Fibroblast of upper back skin (primary cell): Measurements from ENCODE around the gene IL15.

Experiments
- DNase-seq: peaks from one replicate; pipeline ENCODE4 v3.0.0-alpha.2; 2013

The IL15 gene

GRCh38 chr4:141705747-141706377 lies 69.5 kb downstream of the IL15 start:
- DNase-seq, result no peak

GRCh38 chr4:141706445-141706844 lies 70.1 kb downstream of the IL15 start:
- DNase-seq, result no peak

GRCh38 chr4:141711211-141711610 lies 74.8 kb downstream of the IL15 start:
- DNase-seq, result peak; percentile 44

DNA sequence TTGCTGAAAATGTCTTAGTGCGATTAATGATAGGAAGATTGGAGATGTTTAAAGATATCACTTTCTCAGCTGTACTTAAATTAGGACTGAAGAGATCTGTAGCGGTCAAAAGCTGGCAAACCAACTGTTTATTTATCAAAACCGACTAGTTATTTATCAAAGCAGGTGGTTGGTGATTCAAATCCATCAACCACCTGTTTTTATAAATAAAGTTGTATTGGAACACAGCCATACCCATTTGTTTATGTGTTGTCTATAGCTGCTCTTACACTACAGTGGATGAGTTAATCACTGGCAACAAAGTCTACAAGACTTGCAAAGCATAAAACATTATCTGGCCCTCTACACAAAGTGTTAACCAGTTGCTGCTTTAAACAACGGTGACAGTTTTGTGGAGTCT lies 76.8 kb downstream of the IL15 start:
- DNase-seq, result no peak

DNA sequence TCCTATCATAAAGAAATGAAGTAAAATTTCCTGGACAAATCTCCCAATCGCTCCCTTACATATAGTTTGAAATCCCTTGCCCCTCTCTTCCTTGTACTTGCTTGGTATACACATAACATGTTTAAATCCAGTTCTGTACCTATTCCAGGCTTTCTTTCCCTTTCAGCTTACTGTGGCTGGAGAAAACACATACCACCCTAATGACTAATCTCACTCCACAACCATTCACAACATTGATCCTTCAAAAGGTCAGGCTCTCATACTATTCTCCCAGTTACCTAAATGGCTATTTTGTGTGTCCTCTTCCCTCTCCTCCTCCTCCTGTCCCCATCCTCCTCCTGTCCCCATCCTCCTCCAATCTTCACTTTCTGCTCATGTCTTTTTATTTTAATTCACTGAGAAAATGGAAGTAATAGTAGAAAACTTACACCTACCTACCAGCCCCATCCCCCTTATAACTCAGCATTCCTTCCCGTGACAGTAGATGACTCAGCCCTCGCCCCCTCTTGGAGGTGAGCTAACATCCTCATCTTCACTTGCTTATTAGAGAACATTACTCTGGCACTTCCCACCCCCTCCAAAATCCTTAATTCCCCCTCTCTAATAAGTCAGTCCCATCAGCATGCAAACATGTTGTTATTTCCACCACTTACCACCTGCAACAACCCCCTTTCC lies 77.5 kb downstream of the IL15 start:
- DNase-seq, result peak; percentile 78

- no peak for DNase-seq
These were observed 83.2 kb downstream of the IL15 start for GRCh38 chr4:141719585-141719984.

DNA sequence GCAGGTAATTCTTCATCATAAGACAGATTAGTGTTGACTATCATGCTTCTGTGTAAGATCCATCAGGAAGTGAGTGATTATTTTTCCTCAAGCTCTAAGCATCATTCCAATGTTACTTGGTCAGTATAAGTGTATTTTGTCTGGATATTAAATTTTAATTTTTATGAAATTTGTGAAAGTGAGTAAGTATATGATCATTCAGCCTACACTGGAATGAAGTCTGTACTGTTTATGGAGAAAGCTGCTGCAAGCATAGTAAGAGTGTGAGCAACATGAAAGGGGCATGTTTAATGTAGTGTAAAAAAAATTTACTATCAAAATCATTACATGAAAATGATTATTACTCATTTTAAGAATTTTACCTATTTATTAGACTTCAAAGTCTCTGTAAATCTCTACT lies 84.8 kb downstream of the IL15 start:
- DNase-seq, result no peak

DNA sequence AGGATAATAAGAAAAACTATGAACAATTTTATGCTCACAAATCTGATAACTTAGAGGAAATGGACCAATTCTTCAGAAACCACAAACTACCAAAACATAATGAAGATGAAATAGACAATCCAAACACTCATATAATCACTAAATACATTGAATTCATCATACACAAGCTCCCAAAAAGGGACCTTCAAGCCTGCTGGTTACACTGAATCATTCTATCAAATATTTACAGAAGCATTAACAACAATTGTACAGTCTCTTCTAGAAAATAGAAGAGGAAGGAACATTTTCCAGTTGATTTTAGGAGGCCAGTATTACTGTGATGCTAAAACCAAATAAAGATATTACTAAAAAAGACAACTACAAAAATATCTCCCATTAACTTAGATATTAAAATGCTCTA lies 88.3 kb downstream of the IL15 start:
- DNase-seq, result no peak

DNA sequence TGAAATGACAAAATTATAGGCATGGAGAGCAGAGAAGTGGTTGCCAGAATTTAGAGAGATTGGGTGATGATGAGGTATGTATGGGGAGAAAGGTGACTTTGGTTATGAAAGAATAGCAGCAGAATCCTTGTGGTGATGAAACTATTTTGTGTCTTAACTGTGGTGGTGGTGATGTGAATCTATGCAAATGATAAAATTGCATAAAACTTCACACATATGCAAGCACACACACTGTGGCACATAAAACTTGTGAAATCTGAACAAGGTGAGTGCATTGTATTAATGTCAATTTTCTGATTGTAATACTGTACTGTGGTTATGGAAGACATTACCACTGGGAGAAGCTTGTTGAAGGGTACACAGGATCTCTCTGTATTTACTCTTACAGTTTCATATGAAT lies 91.0 kb downstream of the IL15 start:
- no peak for DNase-seq

DNA sequence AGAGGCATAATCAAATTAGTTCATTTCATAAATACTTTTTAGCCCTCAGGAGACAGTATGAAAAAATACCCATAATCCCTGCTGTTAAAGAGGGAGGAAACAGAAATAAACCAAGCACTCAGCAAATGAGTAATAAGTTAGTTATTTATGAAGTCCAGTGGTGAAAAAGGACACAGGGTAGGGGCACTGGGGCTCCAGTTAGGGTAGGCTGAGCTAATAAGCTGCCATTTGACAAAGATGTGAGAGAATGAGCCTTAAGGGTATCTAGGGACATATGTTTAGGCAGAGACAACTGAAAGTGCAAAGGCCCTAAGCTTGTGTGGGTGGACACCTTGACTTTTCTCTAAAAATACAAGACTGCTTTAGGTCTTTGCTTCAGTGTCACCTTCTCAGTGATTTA lies 94.4 kb downstream of the IL15 start:
- DNase-seq, result peak; percentile 31

- peak; percentile 39 for DNase-seq
These were observed 95.1 kb downstream of the IL15 start for GRCh38 chr4:141731481-141731880.

DNA sequence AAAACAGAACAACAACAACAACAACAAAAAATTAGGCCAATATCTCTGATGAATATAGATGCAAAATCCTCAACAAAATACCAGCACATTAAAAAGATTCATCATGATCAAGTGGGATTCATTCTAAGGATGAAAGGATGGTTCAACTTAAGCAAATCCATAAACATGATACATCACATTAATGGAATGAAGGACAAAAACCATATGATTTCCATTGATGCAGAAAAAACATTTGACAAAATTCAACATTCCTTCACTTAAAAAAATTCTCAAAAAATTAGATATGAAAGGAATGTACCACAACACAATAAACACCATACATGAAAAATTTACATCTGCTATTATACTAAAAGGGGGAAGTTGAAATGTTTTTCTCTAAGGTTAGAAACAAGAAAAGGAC lies 103.3 kb downstream of the IL15 start:
- peak; percentile 44 for DNase-seq

- DNase-seq, result no peak
These were observed 109.6 kb downstream of the IL15 start for GRCh38 chr4:141746026-141746425.

DNA sequence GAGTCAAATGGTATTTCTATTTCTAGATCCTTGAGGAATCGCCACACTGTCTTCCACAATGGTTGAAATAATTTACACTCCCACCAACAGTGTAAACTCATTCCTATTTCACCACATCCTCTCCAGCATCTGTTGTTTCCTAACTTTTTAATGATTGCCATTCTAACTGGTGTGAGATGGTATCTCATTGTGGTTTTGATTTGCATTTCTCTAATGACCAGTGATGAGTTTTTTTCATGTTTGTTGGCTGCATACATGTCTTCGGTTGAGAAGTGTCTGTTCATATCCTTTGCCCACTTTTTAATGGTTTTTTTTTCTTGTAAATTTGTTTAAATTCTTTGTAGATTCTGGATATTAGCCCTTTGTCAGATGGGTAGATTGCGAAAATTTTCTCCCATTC lies 115.4 kb downstream of the IL15 start:
- DNase-seq, result peak; percentile 48

DNA sequence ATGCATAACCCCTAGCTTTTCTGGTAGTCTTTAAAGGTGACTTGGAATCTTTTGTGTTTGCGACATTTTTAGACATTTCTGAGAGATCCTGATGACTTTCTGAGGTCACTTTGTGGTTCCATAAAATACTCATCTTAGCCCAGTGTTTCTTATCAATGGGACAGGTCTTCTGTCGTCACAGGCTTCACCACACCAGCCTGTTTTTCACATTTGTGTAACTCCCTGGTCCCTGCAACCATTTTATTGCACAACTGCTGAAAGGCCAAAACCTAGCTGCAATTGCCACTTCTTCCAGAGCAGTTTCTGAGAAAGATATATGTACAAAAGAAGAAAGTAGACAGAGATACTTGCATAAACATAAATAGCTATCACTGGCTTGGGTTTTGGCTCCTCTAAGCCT lies 120.9 kb downstream of the IL15 start:
- no peak for DNase-seq

DNA sequence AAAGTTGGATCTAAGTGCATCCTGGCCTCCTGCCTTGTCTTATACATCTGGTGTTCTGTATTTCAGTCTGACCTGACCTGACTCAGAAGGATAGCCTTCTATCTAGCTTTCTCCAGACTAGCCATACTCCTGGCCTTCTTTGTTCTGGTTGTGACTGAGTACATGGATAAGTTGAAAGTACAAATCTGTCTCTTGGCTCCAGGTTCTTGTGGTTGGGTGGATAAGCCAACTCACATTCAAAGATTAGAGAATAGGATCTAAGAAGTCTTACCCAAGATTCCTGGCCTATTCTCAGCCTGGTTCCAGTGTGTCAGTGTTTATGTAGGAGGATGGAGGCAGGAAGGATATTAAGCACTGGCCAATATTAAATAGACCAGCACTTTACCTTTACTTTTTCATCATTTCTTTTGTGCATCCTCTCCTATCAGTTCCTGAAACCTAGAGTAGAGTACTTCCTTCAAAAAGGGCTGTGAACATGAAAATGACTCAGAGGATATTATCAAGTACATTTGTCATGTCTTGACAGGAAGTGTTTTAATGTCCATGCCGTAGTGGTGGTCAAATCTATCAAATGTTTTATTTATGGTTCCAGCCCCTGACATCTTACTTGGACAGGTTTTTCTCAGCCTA lies 123.5 kb downstream of the IL15 start:
- DNase-seq, result peak; percentile 50

GRCh38 chr4:141761926-141762325 lies 125.5 kb downstream of the IL15 start:
- DNase-seq, result no peak

GRCh38 chr4:141763374-141763773 lies 127.0 kb downstream of the IL15 start:
- no peak for DNase-seq

GRCh38 chr4:141768954-141769353 lies 132.6 kb downstream of the IL15 start:
- peak; percentile 88 for DNase-seq

- DNase-seq, result no peak
These were observed 135.8 kb downstream of the IL15 start for GRCh38 chr4:141771889-141772830.

GRCh38 chr4:141772838-141773237 lies 136.5 kb downstream of the IL15 start:
- no peak for DNase-seq

DNA sequence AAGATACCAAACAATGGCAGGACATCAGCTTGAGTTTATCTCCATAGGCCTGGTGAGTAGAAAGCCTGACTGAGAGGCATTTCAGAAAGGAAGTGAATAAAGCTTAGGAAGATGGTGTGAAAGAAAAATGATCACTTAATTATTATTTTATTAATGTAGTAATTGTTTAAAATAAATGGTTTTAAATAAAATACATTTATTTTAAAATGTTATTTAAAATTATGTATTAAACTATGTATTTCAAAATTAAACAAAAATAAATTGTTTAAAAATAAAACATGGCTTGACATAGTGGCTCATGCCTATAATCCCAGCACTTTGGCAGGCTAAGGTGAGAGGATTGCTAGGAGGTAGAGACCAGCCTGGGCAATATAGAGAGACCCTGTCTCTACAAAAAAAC lies 145.8 kb downstream of the IL15 start:
- DNase-seq, result no peak
